ENCODE results near the gene NT5DC3.

NT5DC3 gene

DNA sequence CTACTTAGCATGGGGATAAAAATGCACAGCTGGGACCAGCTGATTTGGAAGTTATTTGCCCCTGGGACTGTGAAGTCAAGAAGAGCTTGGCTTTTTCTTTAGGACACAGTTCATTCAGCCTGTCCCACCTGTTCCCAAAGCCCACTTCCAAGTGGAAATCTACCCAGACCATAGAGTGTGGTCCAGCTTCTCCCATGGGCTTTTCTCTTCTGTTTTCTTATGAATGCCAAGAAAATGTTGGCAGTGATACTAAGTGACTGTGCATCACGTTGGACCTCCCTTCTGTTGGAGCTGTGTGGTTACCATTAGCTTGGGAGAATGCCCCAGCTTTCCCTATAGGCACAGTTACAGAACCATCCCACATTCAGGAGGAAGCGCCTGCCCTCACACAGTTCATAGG, 89.4 kb downstream of the NT5DC3 start:
- no peak for FAIRE-seq
- DNase-seq (ENCODE audit: insufficient read length): no peak
- TF ChIP-seq TAF1 (IDR thresholded peaks at IDR 0.05; ENCODE audit: borderline replicate concordance, low read depth, low read length) (no peak), POLR2AphosphoS5 (IDR thresholded peaks at IDR 0.05; ENCODE audit: low read depth, low read length) (no peak), POLR2A (IDR thresholded peaks at IDR 0.05; ENCODE audit: low read depth, low read length) (no peak)

DNA sequence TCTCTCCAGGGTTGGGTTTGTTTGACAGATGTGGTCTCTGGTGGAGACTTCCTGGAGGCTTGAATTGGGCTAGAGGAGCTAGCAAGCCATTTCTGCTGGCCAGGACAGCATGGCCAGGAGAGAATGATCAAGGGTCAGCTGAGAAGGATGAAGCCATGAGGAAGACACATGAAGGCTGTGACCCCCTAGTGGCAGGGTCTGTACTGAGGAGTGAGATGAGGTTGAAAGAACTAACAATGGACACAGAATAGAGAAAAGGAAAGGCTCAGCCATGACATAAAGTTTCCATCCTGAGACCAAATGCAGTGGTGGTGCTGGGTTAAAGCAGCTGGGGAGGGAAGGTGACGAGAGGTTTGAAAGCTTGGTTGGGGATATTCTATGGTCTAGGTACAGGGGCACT, 89.9 kb downstream of the NT5DC3 start:
- no peak for DNase-seq (ENCODE audit: insufficient read length)
- FAIRE-seq: no peak

DNA sequence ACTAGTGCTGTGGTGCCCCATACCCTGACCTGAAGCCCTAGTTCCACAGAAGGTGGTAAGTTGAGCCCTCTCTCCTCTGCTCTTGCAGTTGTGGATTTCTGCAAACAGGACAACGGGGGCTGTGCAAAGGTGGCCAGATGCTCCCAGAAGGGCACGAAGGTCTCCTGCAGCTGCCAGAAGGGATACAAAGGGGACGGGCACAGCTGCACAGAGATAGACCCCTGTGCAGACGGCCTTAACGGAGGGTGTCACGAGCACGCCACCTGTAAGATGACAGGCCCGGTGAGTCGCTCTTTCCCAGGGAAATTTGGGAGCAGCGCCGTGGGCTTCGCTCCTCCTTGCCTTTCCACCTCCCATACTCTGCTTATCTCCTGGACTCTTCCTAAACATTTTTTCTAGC, 92.2 kb downstream of the NT5DC3 start:
- TF ChIP-seq TAF1 (IDR thresholded peaks at IDR 0.05; ENCODE audit: borderline replicate concordance, low read depth, low read length): no peak
- no peak for TF ChIP-seq POLR2AphosphoS5 (IDR thresholded peaks at IDR 0.05; ENCODE audit: low read depth, low read length)
- no peak for TF ChIP-seq POLR2A (IDR thresholded peaks at IDR 0.05; ENCODE audit: low read depth, low read length)
- DNase-seq (ENCODE audit: insufficient read length) (no peak), FAIRE-seq (no peak)

More for the DNA sequence above, 89.9 kb downstream of the NT5DC3 start:
- TF ChIP-seq POLR2AphosphoS5 (IDR thresholded peaks at IDR 0.05; ENCODE audit: low read depth, low read length): no peak
- TF ChIP-seq TAF1 (IDR thresholded peaks at IDR 0.05; ENCODE audit: borderline replicate concordance, low read depth, low read length): no peak
- TF ChIP-seq POLR2A (IDR thresholded peaks at IDR 0.05; ENCODE audit: low read depth, low read length): no peak

DNA sequence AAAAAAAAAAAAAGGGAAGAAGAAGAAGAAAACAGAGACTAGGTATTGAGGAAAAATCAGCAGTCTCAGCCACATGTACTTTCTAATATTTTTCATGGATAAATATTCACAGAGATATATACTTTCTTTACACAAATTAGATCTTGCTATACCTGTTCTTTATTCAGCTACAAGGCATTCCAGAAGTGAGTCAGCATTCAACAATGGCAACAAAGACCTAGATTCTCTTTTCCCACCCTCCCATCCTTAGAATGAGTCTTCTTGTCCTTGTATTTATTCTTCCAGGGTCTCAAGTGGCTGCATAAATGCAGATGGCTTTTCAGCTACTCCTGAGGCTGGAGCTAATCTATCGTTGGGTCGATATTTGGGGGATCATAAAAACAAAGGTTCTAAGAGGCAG, 93.0 kb downstream of the NT5DC3 start:
- no peak for FAIRE-seq

DNA sequence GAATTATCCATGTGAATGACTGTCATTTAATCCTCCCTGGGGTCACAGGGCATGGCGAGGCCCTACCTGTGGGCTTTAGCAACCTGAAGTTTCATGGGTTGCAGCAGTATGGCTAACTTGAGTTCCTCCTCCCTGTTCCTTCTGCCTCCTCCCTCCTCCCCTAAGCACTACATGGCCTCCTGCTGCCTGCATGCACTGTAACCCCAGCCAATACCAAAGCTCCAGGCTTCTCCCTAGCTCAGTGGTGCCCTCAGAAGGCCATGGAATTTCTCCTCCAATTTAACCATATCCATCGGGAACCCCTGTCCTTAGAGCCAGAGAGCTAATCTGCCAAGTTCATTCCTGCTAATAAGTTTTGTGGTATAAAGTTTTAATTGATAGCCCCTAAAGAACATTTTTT, 95.1 kb downstream of the NT5DC3 start:
- FAIRE-seq (no peak), DNase-seq (ENCODE audit: insufficient read length) (no peak)
- TF ChIP-seq POLR2A (IDR thresholded peaks at IDR 0.05; ENCODE audit: low read depth, low read length) (no peak), POLR2AphosphoS5 (IDR thresholded peaks at IDR 0.05; ENCODE audit: low read depth, low read length) (no peak), TAF1 (IDR thresholded peaks at IDR 0.05; ENCODE audit: borderline replicate concordance, low read depth, low read length) (no peak)

More for the DNA sequence above, 93.0 kb downstream of the NT5DC3 start:
- no peak for DNase-seq (ENCODE audit: insufficient read length)
- TF ChIP-seq POLR2A (IDR thresholded peaks at IDR 0.05; ENCODE audit: low read depth, low read length): no peak

DNA sequence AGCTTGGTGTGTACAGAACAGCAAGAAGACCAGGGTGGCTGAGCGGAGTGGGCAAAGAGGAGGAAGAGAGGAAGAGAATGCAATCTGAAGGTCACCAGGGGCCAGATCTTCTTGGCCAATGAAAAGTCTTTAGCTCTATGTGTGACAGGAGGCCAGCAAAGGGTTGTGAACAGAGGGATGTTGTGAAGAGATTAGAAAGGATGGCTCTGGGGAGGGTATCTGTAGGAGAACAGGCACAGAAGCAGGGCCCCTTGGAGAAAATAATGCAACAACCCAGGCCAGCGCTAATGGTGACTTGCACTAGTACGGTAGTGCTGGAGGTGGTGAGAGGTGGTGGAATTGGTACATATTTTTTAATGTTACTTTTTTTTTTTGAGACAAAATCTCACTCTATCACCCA, 97.2 kb downstream of the NT5DC3 start:
- TF ChIP-seq POLR2A (IDR thresholded peaks at IDR 0.05; ENCODE audit: low read depth, low read length) (no peak), POLR2AphosphoS5 (IDR thresholded peaks at IDR 0.05; ENCODE audit: low read depth, low read length) (no peak), TAF1 (IDR thresholded peaks at IDR 0.05; ENCODE audit: borderline replicate concordance, low read depth, low read length) (no peak)
- FAIRE-seq (no peak), DNase-seq (ENCODE audit: insufficient read length) (no peak)

DNA sequence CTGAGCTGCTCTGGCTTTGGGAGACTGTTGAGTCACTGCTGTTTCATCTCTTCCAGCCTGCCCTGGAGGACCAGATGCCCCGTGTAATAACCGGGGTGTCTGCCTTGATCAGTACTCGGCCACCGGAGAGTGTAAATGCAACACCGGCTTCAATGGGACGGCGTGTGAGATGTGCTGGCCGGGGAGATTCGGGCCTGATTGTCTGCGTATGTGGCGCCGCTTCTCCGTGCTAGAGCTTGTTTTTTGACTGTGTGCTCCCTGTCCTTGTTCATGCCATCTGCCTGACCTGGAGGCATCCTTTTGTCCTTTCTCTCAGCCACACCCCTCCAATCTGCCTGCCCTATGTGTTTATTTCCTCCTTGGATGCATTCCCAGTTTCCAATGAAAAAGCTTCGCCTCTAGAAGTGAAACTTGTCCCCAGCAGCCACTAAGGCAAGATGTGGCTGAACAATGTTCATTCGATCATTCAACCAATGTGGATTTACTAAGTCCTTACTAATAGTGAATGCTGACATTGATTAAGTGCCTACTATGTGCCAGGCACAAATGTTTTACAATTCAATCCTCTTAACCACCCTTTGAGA, 98.6 kb downstream of the NT5DC3 start:
- no peak for DNase-seq (ENCODE audit: insufficient read length)

DNA sequence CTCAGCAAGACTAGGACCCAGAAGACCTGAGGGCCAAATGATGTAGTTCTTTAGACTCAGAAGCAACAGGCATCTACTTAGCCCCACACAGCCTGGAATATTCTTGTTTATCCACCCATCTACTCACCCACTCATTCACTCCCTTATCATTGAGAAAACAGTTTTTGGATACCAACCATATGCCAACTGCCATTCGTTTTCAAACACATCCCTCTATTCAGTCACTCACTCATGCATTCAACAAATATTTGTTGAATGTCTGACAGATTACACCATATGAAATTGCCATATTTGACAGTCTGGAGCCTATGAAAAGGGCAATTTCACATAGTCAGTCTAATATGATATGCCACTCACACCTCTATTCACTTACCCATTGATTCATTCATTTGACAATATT, 103.2 kb downstream of the NT5DC3 start:
- FAIRE-seq (peak; percentile 5), DNase-seq (ENCODE audit: insufficient read length) (no peak)
- no peak for TF ChIP-seq POLR2A (IDR thresholded peaks at IDR 0.05; ENCODE audit: low read depth, low read length)
- no peak for TF ChIP-seq TAF1 (IDR thresholded peaks at IDR 0.05; ENCODE audit: borderline replicate concordance, low read depth, low read length)
- TF ChIP-seq POLR2AphosphoS5 (IDR thresholded peaks at IDR 0.05; ENCODE audit: low read depth, low read length): no peak

More for the DNA sequence above, 98.6 kb downstream of the NT5DC3 start:
- TF ChIP-seq POLR2AphosphoS5 (IDR thresholded peaks at IDR 0.05; ENCODE audit: low read depth, low read length): no peak
- TF ChIP-seq POLR2A (IDR thresholded peaks at IDR 0.05; ENCODE audit: low read depth, low read length): no peak
- no peak for TF ChIP-seq TAF1 (IDR thresholded peaks at IDR 0.05; ENCODE audit: borderline replicate concordance, low read depth, low read length)
- no peak for FAIRE-seq

DNA sequence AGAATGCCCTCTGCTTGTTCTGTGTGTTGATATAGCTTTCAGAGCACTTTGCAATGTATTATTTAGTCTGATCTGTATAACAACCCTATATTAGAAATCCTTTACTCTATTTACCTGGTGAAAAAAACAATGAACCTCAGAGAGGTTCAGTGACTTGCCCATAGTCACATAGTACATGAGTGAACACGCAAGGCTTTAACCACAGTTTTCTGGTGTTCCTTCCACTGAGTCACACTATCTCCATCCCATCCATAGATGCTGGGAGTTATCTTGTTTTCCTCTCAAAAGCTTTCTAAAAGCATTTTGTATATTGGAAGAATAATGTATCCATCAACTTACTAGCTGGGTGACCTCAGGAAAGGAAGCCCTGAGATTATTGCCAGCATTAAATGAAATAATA, 104.5 kb downstream of the NT5DC3 start:
- FAIRE-seq (no peak), DNase-seq (ENCODE audit: insufficient read length) (no peak)
- TF ChIP-seq TAF1 (IDR thresholded peaks at IDR 0.05; ENCODE audit: borderline replicate concordance, low read depth, low read length) (no peak), POLR2AphosphoS5 (IDR thresholded peaks at IDR 0.05; ENCODE audit: low read depth, low read length) (no peak), POLR2A (IDR thresholded peaks at IDR 0.05; ENCODE audit: low read depth, low read length) (no peak)

DNA sequence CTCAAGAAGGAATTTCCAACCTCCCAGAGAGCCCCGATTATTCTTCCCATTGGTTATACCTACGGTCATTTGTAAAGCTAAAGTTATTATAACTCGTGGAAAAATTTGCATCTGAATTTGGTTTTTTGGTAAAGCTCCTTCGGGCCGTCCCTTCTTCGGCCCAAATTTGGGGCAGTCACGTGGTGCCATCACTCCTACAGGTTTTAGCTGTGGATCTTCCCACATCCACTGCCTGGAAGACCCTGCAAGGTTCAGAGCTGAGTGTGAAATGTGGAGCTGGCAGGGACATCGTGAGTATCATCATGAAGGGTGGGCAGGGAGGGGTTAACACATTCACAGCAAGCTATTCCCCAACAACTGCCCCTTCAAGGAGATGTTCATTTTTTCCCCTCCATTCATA, 105.7 kb downstream of the NT5DC3 start:
- FAIRE-seq: no peak
- TF ChIP-seq POLR2A (IDR thresholded peaks at IDR 0.05; ENCODE audit: low read depth, low read length) (no peak), TAF1 (IDR thresholded peaks at IDR 0.05; ENCODE audit: borderline replicate concordance, low read depth, low read length) (no peak), POLR2AphosphoS5 (IDR thresholded peaks at IDR 0.05; ENCODE audit: low read depth, low read length) (no peak)
- DNase-seq (ENCODE audit: insufficient read length): no peak

DNA sequence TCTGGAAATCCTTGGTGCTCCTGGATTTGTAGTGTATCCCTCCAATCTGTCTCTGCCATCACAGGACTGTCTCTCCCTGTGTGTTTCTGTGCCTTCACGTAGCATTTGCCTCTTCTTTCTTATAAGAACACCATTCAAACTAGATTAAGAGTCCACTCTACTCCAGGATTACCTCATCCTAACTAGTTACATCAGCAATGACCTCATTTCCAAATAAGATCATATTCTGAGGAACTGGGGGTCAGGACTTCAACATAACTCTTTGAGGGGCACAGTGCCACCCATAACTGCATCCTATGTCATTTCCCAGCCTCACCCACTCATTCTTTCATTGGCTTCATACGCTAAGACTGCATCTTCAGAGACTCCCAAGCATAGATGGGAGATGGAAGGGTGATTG, 106.2 kb downstream of the NT5DC3 start:
- DNase-seq (ENCODE audit: insufficient read length): no peak
- TF ChIP-seq POLR2AphosphoS5 (IDR thresholded peaks at IDR 0.05; ENCODE audit: low read depth, low read length) (no peak), TAF1 (IDR thresholded peaks at IDR 0.05; ENCODE audit: borderline replicate concordance, low read depth, low read length) (no peak), POLR2A (IDR thresholded peaks at IDR 0.05; ENCODE audit: low read depth, low read length) (no peak)
- FAIRE-seq: no peak

DNA sequence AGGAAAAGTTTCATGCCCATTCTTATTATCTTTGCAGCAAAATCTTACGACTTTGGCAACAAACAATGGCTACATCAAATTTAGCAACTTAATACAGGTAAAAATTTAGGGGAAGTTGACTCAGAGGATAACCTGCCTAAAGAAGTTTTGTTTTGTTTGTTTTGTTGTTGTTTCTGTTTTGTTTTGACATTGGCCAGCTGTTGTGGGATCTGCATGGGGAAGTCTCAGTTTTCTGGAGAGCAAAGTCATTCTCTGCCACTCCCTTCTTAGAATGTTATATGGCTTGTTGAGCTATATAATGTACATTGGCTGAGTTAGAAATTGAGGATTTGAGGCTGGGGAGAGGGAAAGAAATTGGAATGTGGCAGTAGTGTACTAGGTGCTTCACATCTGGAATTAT, 109.5 kb downstream of the NT5DC3 start:
- TF ChIP-seq TAF1 (IDR thresholded peaks at IDR 0.05; ENCODE audit: borderline replicate concordance, low read depth, low read length) (no peak), POLR2AphosphoS5 (IDR thresholded peaks at IDR 0.05; ENCODE audit: low read depth, low read length) (no peak), POLR2A (IDR thresholded peaks at IDR 0.05; ENCODE audit: low read depth, low read length) (no peak)
- FAIRE-seq (no peak), DNase-seq (ENCODE audit: insufficient read length) (no peak)

DNA sequence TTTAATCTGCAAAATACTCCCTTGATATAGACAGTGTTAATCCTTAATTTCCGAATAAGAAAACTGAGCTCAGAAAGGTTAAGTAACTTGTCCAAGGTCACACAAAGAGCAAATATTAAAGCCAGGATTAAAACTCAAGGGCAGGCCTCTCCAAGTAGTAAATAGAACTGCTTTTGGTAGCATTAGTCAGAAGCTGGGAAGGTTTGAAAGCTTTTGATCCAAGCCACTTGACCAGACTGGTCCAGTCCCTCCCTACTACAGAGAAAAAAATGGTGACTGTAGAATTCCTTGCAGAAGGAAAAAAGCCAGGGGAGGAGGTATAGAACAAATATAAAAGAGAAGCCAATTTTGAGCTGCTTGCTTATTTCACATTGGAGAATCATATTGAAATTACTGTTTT, 111.5 kb downstream of the NT5DC3 start:
- TF ChIP-seq POLR2A (IDR thresholded peaks at IDR 0.05; ENCODE audit: low read depth, low read length) (no peak), POLR2AphosphoS5 (IDR thresholded peaks at IDR 0.05; ENCODE audit: low read depth, low read length) (no peak), TAF1 (IDR thresholded peaks at IDR 0.05; ENCODE audit: borderline replicate concordance, low read depth, low read length) (no peak)
- FAIRE-seq (no peak), DNase-seq (ENCODE audit: insufficient read length) (no peak)
